GM13976 (cell line): Measurements from ENCODE around the gene ARL13B.

Experiments used
- DNase-seq: peaks from one replicate; pipeline ENCODE4 v3.0.0; 2012; ENCODE audit warnings: low spot score
- CTCF ChIP-seq: IDR thresholded peaks from 2 replicates; pipeline ENCODE4 v1.5.1; 2012; ENCODE audit warnings: borderline replicate concordance, mild to moderate bottlenecking; ENCODE audit not compliant: insufficient read depth; ENCODE audit errors: extremely low read depth, missing control alignments, control extremely low read depth
- in situ Hi-C: fragments of 300-500 bp; cut with MboI; formaldehyde crosslinking; loops from one replicate; pipeline ENCODE4 v1.12.0; 2022; ENCODE audit warnings: low sequenced_read_pairs, mixed read lengths, inconsistent platforms; ENCODE audit not compliant: unreplicated experiment

Gene ARL13B

GRCh38 chr3:94050546-94050945 lies 70.6 kb downstream of the ARL13B start:
- no peak for DNase-seq
- no peak for TF ChIP-seq CTCF
- in situ Hi-C loops, result no loop called here

- in situ Hi-C loops, result no loop called here
- DNase-seq, result no peak
- TF ChIP-seq CTCF, result no peak
Measured at GRCh38 chr3:94061297-94061696, 81.3 kb downstream of the ARL13B start.

GRCh38 chr3:94062513-94063404 lies 82.8 kb downstream of the ARL13B start, which contains the start of the genes DHFR2 and NSUN3:
Gene DHFR2 (minus strand): TSS chr3:94062916. CDS start chr3:94061511, 1,405 bp downstream.
Gene NSUN3 (plus strand): TSS chr3:94063061. CDS start chr3:94063127, 66 bp downstream.
- TF ChIP-seq CTCF, result no peak
- DNase-seq, result peak; percentile 81
- in situ Hi-C loops, result no loop called here

GRCh38 chr3:94063496-94064119 lies 83.7 kb downstream of the ARL13B start:
- in situ Hi-C loops, result no loop called here
- no peak for TF ChIP-seq CTCF
- DNase-seq, result no peak

- TF ChIP-seq CTCF, result no peak
- no peak for DNase-seq
- in situ Hi-C loops, result no loop called here
Measured at GRCh38 chr3:94064243-94064860, 84.4 kb downstream of the ARL13B start.

DNA sequence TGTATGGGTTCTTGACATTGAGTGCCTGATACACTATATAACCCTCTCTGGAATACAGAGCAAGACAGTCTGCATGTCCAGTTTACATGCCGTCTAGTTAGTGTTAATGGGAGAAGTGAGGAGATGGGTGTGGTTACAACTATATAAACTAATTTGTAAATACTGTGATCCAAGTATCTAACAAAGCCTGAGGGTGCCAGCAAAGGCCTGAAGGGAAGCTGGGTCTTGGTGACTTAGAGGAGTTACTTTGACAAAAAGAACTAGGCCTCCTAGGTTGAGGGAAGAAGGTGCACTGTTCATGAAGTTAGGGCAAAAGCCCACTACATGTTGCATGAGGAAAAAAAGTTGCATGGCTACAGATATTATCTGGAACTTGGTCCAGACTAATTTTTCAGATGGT lies 85.2 kb downstream of the ARL13B start:
- DNase-seq, result no peak
- in situ Hi-C loops, result no loop called here
- no peak for TF ChIP-seq CTCF
